ENCODE measurements around the gene PICK1. TPM values are rescaled to one million over a fixed set of nuclear protein-coding genes. Genes with fewer than 3 reads are reported as not detected.

The PICK1 gene
- total RNA-seq, 1 donor from 2014 or later: 25.5 TPM

- ChIA-PET CTCF (no interaction called here), POLR2A (no interaction called here)
- intact Hi-C loops (cut with micrococcal nuclease): no loop called here
- H3K9me3 Mint-ChIP-seq: no peaks in the 10 kb centered on the region
- DNase-seq (no peak), ATAC-seq (ENCODE audit: low read depth) (no peak)
- TF ChIP-seq, protein P1, sequence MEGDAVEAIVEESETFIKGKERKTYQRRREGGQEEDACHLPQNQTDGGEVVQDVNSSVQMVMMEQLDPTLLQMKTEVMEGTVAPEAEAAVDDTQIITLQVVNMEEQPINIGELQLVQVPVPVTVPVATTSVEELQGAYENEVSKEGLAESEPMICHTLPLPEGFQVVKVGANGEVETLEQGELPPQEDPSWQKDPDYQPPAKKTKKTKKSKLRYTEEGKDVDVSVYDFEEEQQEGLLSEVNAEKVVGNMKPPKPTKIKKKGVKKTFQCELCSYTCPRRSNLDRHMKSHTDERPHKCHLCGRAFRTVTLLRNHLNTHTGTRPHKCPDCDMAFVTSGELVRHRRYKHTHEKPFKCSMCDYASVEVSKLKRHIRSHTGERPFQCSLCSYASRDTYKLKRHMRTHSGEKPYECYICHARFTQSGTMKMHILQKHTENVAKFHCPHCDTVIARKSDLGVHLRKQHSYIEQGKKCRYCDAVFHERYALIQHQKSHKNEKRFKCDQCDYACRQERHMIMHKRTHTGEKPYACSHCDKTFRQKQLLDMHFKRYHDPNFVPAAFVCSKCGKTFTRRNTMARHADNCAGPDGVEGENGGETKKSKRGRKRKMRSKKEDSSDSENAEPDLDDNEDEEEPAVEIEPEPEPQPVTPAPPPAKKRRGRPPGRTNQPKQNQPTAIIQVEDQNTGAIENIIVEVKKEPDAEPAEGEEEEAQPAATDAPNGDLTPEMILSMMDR (IDR thresholded peaks at IDR 0.05): no peak
- H3K36me3 Mint-ChIP-seq (ENCODE audit: low read depth): no peaks in the 10 kb centered on the region
- peaks cover 18% of the 10 kb centered on the region for H3K27me3 Mint-ChIP-seq
- no peak overlapping the region for H3K4me3 Mint-ChIP-seq
- peaks cover 7% of the 10 kb centered on the region for H3K4me1 Mint-ChIP-seq
- no peak overlapping the region for H3K27ac Mint-ChIP-seq
Measured at GRCh38 chr22:38086001-38086845, 29.0 kb downstream of the PICK1 start.

- Mint-ChIP-seq H3K27ac (no peak overlapping the region), H3K36me3 (ENCODE audit: low read depth) (no peaks in the 10 kb centered on the region), H3K4me3 (no peak overlapping the region), H3K9me3 (no peaks in the 10 kb centered on the region), H3K4me1 (peaks cover 4% of the 10 kb centered on the region), H3K27me3 (peaks cover 18% of the 10 kb centered on the region)
- POLR2A ChIA-PET: no interaction called here
- TF ChIP-seq, protein P1 (IDR thresholded peaks at IDR 0.05): no peak
- DNase-seq (no peak), ATAC-seq (ENCODE audit: low read depth) (no peak)
- intact Hi-C loops (cut with micrococcal nuclease): no loop called here
- CTCF ChIA-PET: no interaction called here
Measured at GRCh38 chr22:38086942-38087341, 29.7 kb downstream of the PICK1 start.

DNA sequence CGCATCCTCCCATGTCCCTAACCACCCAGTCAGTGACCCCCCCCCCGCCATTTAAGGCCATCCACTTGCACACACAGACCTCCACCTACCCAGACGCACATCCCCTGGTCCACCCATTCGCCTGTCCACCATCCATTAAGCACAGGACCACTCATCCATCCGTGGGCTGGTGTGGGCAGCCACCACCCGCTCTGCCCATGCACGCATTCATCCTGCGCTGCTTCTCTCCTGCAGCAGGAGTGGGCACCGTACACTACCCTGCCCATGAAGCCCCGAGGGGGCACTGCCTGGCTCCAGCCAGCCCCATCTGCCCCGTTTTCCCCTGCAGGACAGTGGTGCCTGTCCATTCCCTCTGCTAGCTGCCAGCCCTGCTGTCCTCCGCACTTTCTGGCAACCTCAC is 30.7 kb downstream of the PICK1 start:
- Mint-ChIP-seq H3K36me3 (ENCODE audit: low read depth) (peaks cover 2% of the 10 kb centered on the region), H3K4me3 (no peak overlapping the region), H3K27me3 (peaks cover 18% of the 10 kb centered on the region), H3K9me3 (no peaks in the 10 kb centered on the region), H3K27ac (no peak overlapping the region), H3K4me1 (no peaks in the 10 kb centered on the region)
- no peak for DNase-seq
- ATAC-seq (ENCODE audit: low read depth): no peak
- POLR2A ChIA-PET: no interaction called here
- CTCF ChIA-PET: no interaction called here
- intact Hi-C loops (cut with micrococcal nuclease): no loop called here
- TF ChIP-seq, protein P1 (IDR thresholded peaks at IDR 0.05): no peak

GRCh38 chr22:38088629-38089473 is 31.6 kb downstream of the PICK1 start:
- no peaks in the 10 kb centered on the region for H3K4me1 Mint-ChIP-seq
- intact Hi-C loops (cut with micrococcal nuclease): no loop called here
- DNase-seq: no peak
- TF ChIP-seq, protein P1 (IDR thresholded peaks at IDR 0.05): no peak
- POLR2A ChIA-PET: no interaction called here
- peaks cover 15% of the 10 kb centered on the region for H3K27me3 Mint-ChIP-seq
- no peak overlapping the region for H3K27ac Mint-ChIP-seq
- no peaks in the 10 kb centered on the region for H3K9me3 Mint-ChIP-seq
- no peak for ATAC-seq (ENCODE audit: low read depth)
- H3K4me3 Mint-ChIP-seq: no peak overlapping the region
- H3K36me3 Mint-ChIP-seq (ENCODE audit: low read depth): peaks cover 2% of the 10 kb centered on the region
- CTCF ChIA-PET: no interaction called here

GRCh38 chr22:38089474-38089851 is 32.3 kb downstream of the PICK1 start:
- DNase-seq: no peak
- Mint-ChIP-seq H3K4me1 (no peaks in the 10 kb centered on the region), H3K9me3 (no peaks in the 10 kb centered on the region), H3K27me3 (peaks cover 15% of the 10 kb centered on the region), H3K4me3 (no peak overlapping the region), H3K27ac (no peak overlapping the region), H3K36me3 (ENCODE audit: low read depth) (peaks cover 2% of the 10 kb centered on the region)
- POLR2A ChIA-PET: no interaction called here
- intact Hi-C loops (cut with micrococcal nuclease): no loop called here
- no peak for ATAC-seq (ENCODE audit: low read depth)
- CTCF ChIA-PET: no interaction called here
- TF ChIP-seq, protein P1 (IDR thresholded peaks at IDR 0.05): no peak

Data from activated B cell treated with CpG ODN at 0.5 μM for 24 hours (primary cell).